Heart right ventricle (tissue), 16 donors: ENCODE data around the gene OCRL. TPM values are rescaled to one million over a fixed set of nuclear protein-coding genes. Genes with fewer than 3 reads are reported as not detected.

Source experiments
- ATAC-seq, 8 donors: fragments of 200-7000 bp; cut with Tn5 transposase; one replicate each; pipeline ENCODE4 v1.9.1; 2020; ENCODE audit warnings: mild to moderate bottlenecking in 8 of 8, moderate library complexity in 8 of 8, moderate number of reproducible peaks in 1 of 8
- DNase-seq, 2 donors: peaks; one replicate each; pipeline ENCODE4 v3.0.0-alpha.2; 2020
- H3K27ac ChIP-seq, 10 donors: fragments of 200-600 bp; sonication (generic) in 2 of 10; one replicate each; pipeline versions ENCODE4 v1.5.0 to v1.8.0; 2020 to 2022; ENCODE audit warnings: mild to moderate bottlenecking in 3 of 10
- H3K27me3 ChIP-seq, 7 donors: fragments of 200-600 bp; one replicate each; pipeline ENCODE4 v1.8.0; 2021 to 2022; ENCODE audit warnings: mild to moderate bottlenecking in 2 of 7
- H3K36me3 ChIP-seq, 9 donors: fragments of 200-600 bp; sonication (generic) in 1 of 9; one replicate each; pipeline versions ENCODE4 v1.5.0 to v1.8.0; 2020 to 2022; ENCODE audit warnings: mild to moderate bottlenecking in 2 of 9
- H3K4me1 ChIP-seq, 9 donors: fragments of 200-600 bp; sonication (generic) in 1 of 9; one replicate each; pipeline versions ENCODE4 v1.5.0 to v1.8.0; 2020 to 2022; ENCODE audit warnings: mild to moderate bottlenecking in 4 of 9
- H3K4me3 ChIP-seq, 10 donors: fragments of 200-600 bp; sonication (generic) in 2 of 10; one replicate each; pipeline versions ENCODE4 v1.5.0 to v1.8.0; 2020 to 2022; ENCODE audit warnings: mild to moderate bottlenecking in 7 of 10, moderate library complexity in 2 of 10
- H3K9me3 ChIP-seq, 11 donors: fragments of 200-600 bp in 10 of 11; sonication (generic) in 2 of 11; one replicate each; pipeline versions ENCODE4 v1.5.0 to v1.8.0; 2013 to 2022; ENCODE audit warnings: mild to moderate bottlenecking in 2 of 11, control low read depth in 1 of 11, moderate library complexity in 1 of 11
- WGBS, 2 donors: extraction: QIAGEN DNeasy Blood & Tissue Kit; methylation state at CpG; one replicate each; pipeline ENCODE4 v1.1.7; 2013; ENCODE audit warnings: inconsistent platforms in 1 of 2; 5-methylcytosine and 5-hydroxymethylcytosine counted together
- intact Hi-C, 10 donors: fragments of 100-400 bp; cut with DNase I; formaldehyde crosslinking; loops; one replicate each; pipeline versions ENCODE4 v1.11.1 to v1.14.2; 2022
- polyA plus RNA-seq, 2 donors: library from polyadenylated mRNA; stranded (reverse); fragments of 200-250 nt; gene quantifications; one replicate each; pipeline ENCODE4 v1.2.3, GENCODE V29; 2013
- total RNA-seq, 10 donors: library from RNA; stranded (reverse); fragmentation: NEBNext Ultra II Directional in 3 of 10; extraction: Animal tissue kit (Norgen Biotek cat#: 25700) in 3 of 10; gene quantifications; one replicate each; pipeline versions ENCODE4 v1.2.1 to v1.2.4, GENCODE V29; 2021 to 2023
- TF ChIP-seq, protein P1 (sequence below), 9 donors: fragments of 200-600 bp; sonication (generic) in 2 of 9; IDR thresholded peaks; one replicate each; pipeline versions ENCODE4 v1.5.0 to v1.8.0; 2021 to 2022; ENCODE audit warnings: antibody characterized with exemption in 9 of 9, mild to moderate bottlenecking in 5 of 9, moderate library complexity in 1 of 9
- donor health status: Arrhythmogenic right ventricular cardiomyopathy.
- donor health status: ischemic (EF 13 %, LVEDD 7.1; RV severe dilation, severe dysfunction).
- donor health status: healthy with polysubstance abuse.
- donor health status: DM: no; HTN: yes; CAD: no.
- donor health status: DM: no; HTN: no; CAD: no.
- donor health status: ischemic (EF 25% LVEDD 6.9; RV normal size, moderate dysfunction).
- donor health status: ischemic (EF 25% LVEDD 5.7; RV mildly dilated, moderate dysfunction).
- donor health status: healthy.
- donor health status: DM: yes; HTN: yes; CAD: no.
- donor health status: Ischemic cardiomyopathy.
- donor health status: ischemic (EF 35%, LVEDD 5.7; RV mildly dilated, moderate dysfunction).
- donor health status: nonischemic (EF 11% LVEDD 7.7; RV severe dilation, severe dysfunction).
- donor health status: DM: yes; HTN: yes; CAD: no.
- donor health status: PGD.
- donor health status: ischemic (EF 29% LVEDD 5.4; RV normal size, mild dysfunction).
- donor health status: nonischemic (EF 23%, LVEDD 6.1; RV moderate dilation, normal function).

OCRL gene
- total and polyA plus RNA-seq, 12 donors: 6.9 to 13.8 (median 9.0) TPM

DNA sequence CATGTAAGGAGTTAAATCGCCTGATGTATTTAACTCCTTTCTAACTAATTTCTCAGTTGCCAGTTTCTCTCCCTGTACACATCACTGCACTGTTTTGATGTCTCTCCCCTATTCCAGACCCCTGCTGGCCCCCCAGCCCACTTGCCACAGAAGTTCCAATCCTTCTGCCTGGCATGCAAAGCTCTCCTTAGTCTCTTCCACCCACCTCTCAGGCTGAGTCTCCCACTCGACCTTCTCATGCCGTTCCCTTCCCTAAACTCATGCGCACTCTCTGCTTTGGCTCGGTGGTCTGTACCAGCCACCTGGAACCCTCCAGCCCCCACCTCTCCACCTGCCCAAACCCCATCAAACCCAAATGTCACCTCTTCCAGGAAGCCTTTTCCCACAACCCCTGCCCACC, 57.8 kb downstream of the OCRL start:
- Histone ChIP-seq H3K4me1 (peaks cover 0 to 8% (median 0%) of the 10 kb centered on the region in 9 donors), H3K27me3 (peaks cover 0 to 11% (median 0%) of the 10 kb centered on the region in 7 donors), H3K4me3 (no peak overlapping the region), H3K9me3 (no peaks in the 10 kb centered on the region), H3K36me3 (peaks cover 0 to 2% (median 0%) of the 10 kb centered on the region in 9 donors), H3K27ac (no peak overlapping the region)
- 85 to 88% methylated on average over 5 of the region's 5 CpGs for WGBS, 2 donors
- intact Hi-C loops: no loop called here
- ATAC-seq (no peak), DNase-seq (no peak)
- TF ChIP-seq, protein P1, sequence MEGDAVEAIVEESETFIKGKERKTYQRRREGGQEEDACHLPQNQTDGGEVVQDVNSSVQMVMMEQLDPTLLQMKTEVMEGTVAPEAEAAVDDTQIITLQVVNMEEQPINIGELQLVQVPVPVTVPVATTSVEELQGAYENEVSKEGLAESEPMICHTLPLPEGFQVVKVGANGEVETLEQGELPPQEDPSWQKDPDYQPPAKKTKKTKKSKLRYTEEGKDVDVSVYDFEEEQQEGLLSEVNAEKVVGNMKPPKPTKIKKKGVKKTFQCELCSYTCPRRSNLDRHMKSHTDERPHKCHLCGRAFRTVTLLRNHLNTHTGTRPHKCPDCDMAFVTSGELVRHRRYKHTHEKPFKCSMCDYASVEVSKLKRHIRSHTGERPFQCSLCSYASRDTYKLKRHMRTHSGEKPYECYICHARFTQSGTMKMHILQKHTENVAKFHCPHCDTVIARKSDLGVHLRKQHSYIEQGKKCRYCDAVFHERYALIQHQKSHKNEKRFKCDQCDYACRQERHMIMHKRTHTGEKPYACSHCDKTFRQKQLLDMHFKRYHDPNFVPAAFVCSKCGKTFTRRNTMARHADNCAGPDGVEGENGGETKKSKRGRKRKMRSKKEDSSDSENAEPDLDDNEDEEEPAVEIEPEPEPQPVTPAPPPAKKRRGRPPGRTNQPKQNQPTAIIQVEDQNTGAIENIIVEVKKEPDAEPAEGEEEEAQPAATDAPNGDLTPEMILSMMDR (IDR thresholded peaks at IDR 0.05): no peak

DNA sequence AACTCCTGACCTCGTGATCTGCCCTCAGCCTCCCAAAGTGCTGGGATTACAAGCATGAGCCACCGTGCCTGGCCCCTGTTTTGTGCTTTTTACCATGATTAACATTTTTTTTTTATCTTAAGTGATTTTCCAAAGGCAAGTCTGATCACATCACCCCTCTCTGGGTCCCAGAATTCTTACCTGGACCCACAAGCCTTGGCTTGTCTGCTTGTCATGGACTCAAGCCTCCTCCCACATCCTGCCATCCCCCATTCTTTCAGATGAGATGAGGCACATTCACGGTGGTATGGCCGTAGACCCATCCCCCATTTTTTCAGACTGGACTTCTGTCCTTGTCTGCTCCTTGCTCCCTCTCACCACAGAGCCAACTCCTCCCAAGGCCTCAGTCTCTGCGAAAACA, 59.4 kb downstream of the OCRL start:
- 78 to 84% methylated on average over 5 of the region's 5 CpGs for WGBS, 2 donors
- intact Hi-C loops: no loop called here
- TF ChIP-seq, protein P1 (IDR thresholded peaks at IDR 0.05): no peak

DNA sequence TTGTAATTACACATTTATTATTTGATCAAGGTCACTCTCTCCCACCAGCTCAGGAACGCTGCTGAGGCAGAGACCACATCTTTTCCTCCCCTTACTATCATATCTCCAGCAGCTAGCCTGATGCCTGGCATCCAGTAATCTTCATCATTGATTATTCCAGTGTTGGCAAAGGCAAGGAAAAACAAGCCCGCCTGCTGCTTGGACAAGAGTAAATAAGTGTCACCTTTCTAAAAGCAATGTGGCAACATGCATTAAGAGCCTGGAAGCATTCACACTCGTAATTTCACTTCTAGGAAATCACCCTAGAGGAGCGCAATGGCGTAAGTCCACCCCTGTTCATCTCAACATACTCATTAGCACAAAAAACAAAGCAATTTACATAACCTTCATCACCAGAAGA, 59.9 kb downstream of the OCRL start:
- peaks cover 0 to 2% (median 0%) of the 10 kb centered on the region in 9 donors for H3K36me3 ChIP-seq
- ATAC-seq (no peak), DNase-seq (no peak)
- H3K27ac ChIP-seq: no peak overlapping the region
- 83 to 90% methylated on average over 5 of the region's 5 CpGs for whole genome bisulfite sequencing, 2 donors
- peaks cover 0 to 13% (median 7%) of the 10 kb centered on the region in 9 donors for H3K4me1 ChIP-seq
- intact Hi-C loops: loop anchor here in 8 of 10 donors (10.0 kb wide), 11 partner anchors 225 to 1315 kb away; partner anchors contain the start of genes UTP14A (in 3 of the 8) and ZDHHC9 (in 1 of the 8)
- TF ChIP-seq, protein P1 (IDR thresholded peaks at IDR 0.05): no peak
- H3K9me3 ChIP-seq: no peaks in the 10 kb centered on the region
- H3K27me3 ChIP-seq: peaks cover 0 to 11% (median 0%) of the 10 kb centered on the region in 7 donors
- no peak overlapping the region for H3K4me3 ChIP-seq

More for the DNA sequence above, 59.4 kb downstream of the OCRL start:
- H3K36me3 ChIP-seq: peaks cover 0 to 2% (median 0%) of the 10 kb centered on the region in 9 donors
- H3K27me3 ChIP-seq: peaks cover 0 to 11% (median 0%) of the 10 kb centered on the region in 7 donors
- H3K4me3 ChIP-seq: no peak overlapping the region
- H3K4me1 ChIP-seq: peaks cover 0 to 10% (median 4%) of the 10 kb centered on the region in 9 donors
- ATAC-seq: no peak
- no peak overlapping the region for H3K27ac ChIP-seq
- DNase-seq: no peak
- no peaks in the 10 kb centered on the region for H3K9me3 ChIP-seq

DNA sequence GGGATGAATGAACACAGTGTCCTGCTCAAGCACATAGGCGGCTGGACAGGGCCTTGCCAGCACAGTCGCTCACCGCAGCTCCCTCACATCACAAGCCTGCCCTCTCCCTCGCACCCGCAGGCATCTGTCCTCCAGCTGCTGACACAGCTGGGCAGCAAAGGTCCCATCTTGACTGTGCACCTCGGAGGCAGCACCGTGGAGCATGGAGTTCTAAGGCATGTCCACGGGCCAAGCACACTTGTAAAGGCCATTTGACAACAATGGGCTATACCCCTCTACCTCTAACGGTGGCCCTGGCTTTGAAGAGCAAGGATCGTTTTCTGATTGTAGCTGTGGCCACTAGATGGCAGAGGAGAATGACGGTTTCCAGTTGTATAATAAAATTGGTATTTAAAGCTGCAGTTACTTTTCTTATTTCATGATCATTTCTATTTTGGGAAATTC, 60.9 kb downstream of the OCRL start:
- TF ChIP-seq, protein P1 (IDR thresholded peaks at IDR 0.05): peak in 8 of 9 donors; percentile 32 to 70 (median 56)
- WGBS, 2 donors: 34 to 40% methylated on average over 11 of the region's 11 CpGs
- no peak overlapping the region for H3K4me3 ChIP-seq
- peak overlapping the region in 1 of 10 donors; percentile 22 for H3K27ac ChIP-seq
- intact Hi-C loops: loop anchor here in 8 of 10 donors (10.0 kb wide), 11 partner anchors 224 to 1314 kb away; partner anchors contain the start of genes UTP14A (in 3 of the 8) and ZDHHC9 (in 1 of the 8)
- ATAC-seq (peak in 1 of 8 donors; percentile 27), DNase-seq (no peak)
- H3K36me3 ChIP-seq: no peaks in the 10 kb centered on the region
- H3K27me3 ChIP-seq: peaks cover 0 to 15% (median 0%) of the 10 kb centered on the region in 7 donors
- H3K9me3 ChIP-seq: no peaks in the 10 kb centered on the region
- peaks cover 0 to 18% (median 7%) of the 10 kb centered on the region in 9 donors for H3K4me1 ChIP-seq
